B cell (primary cell): Measurements from ENCODE around the gene PSD4. TPM values are rescaled to one million over a fixed set of nuclear protein-coding genes. Genes with fewer than 3 reads are reported as not detected.
"Not testable (repeated sequence)": the region's sequence is repeated elsewhere in the genome, so short reads cannot be mapped to it uniquely, and the experiment has no call there.

Experiments
- ATAC-seq: fragments of 200-7000 bp; cut with Tn5 transposase; one replicate; pipeline ENCODE4 v1.10.0; 2021; ENCODE audit warnings: low read depth, mild to moderate bottlenecking, moderate number of reproducible peaks, moderate library complexity
- CTCF ChIA-PET: fragments of 350-600 bp; sonication (Branson Sonifier 250); formaldehyde crosslinking; loops from one replicate; lab custom pipeline; 2021; ENCODE audit warnings: antibody characterized with exemption, inconsistent platforms; lab: Charles Lee
- POLR2A ChIA-PET: fragments of 350-600 bp; sonication (Branson Sonifier 250); formaldehyde crosslinking; loops from one replicate; lab custom pipeline; 2021; ENCODE audit warnings: antibody characterized with exemption; lab: Charles Lee
- DNase-seq: peaks from one replicate; pipeline ENCODE4 v3.0.0; 2013
- H2AFZ ChIP-seq: 2 replicates; pipeline ENCODE4 v1.6.1; 2012; ENCODE audit warnings: mild to moderate bottlenecking, low read depth, low read length; ENCODE audit not compliant: insufficient read depth, poor library complexity, severe bottlenecking
- H3K27ac ChIP-seq, 2 donors: 1 replicate in 1 of 2; 2 replicates in 1 of 2; pipeline ENCODE4 v1.5.1; 2012 to 2013; ENCODE audit warnings: low read length in 2 of 2, mild to moderate bottlenecking in 2 of 2, moderate library complexity in 1 of 2
- H3K27me3 ChIP-seq, 4 experiments: fragments of 200-600 bp in 1 of 4; sonication (generic) in 1 of 4; replicated peaks in 1 of 4; 1 replicate in 2 of 4; 2 replicates in 2 of 4; pipeline versions ENCODE4 v1.6.1 to v1.7.0; 2013 to 2016; ENCODE audit warnings: low read length in 3 of 4, mild to moderate bottlenecking in 2 of 4, mixed read lengths in 1 of 4, moderate library complexity in 1 of 4; ENCODE audit not compliant: insufficient read depth in 4 of 4, control insufficient read depth in 3 of 4; ENCODE audit errors: control extremely low read depth in 1 of 4
- H3K36me3 ChIP-seq, 2 experiments: replicated peaks in 1 of 2; 1 replicate in 1 of 2; 2 replicates in 1 of 2; pipeline versions ENCODE4 v1.6.1 to v1.7.1; 2013; ENCODE audit warnings: low read length in 1 of 2; ENCODE audit not compliant: insufficient read depth in 2 of 2, control insufficient read depth in 1 of 2; ENCODE audit errors: control extremely low read depth in 1 of 2, extremely low read depth in 1 of 2
- H3K4me1 ChIP-seq, 2 donors: fragments of 200-600 bp in 1 of 2; sonication (generic) in 1 of 2; 1 replicate in 1 of 2; 2 replicates in 1 of 2; pipeline versions ENCODE4 v1.5.1 to v1.6.1; 2013 to 2017; ENCODE audit warnings: low read length in 2 of 2; ENCODE audit not compliant: control insufficient read depth in 2 of 2, insufficient read depth in 2 of 2
- H3K4me2 ChIP-seq: replicated peaks from 2 replicates; pipeline ENCODE3; 2012; ENCODE audit warnings: mild to moderate bottlenecking, low read depth, low read length; ENCODE audit not compliant: poor library complexity, severe bottlenecking
- H3K4me3 ChIP-seq, 5 experiments: fragments of 200-600 bp in 1 of 5; sonication (generic) in 1 of 5; 1 replicate in 3 of 5; 2 replicates in 2 of 5; pipeline versions ENCODE4 v1.5.1 to v1.7.0; 2011 to 2016; ENCODE audit warnings: low read length in 4 of 5, mild to moderate bottlenecking in 4 of 5, low read depth in 2 of 5, control low read depth in 1 of 5, moderate library complexity in 1 of 5; ENCODE audit not compliant: insufficient read depth in 1 of 5; ENCODE audit errors: control extremely low read depth in 1 of 5, extremely low read depth in 1 of 5
- H3K79me2 ChIP-seq: fragments of 200-600 bp; sonication (generic); one replicate; pipeline ENCODE4 v1.6.0; 2016; ENCODE audit warnings: low read length; ENCODE audit not compliant: control insufficient read depth, insufficient read depth
- H3K9ac ChIP-seq: fragments of 200-600 bp; sonication (generic); 2 replicates; pipeline ENCODE4 v1.6.1; 2017; ENCODE audit warnings: mild to moderate bottlenecking, low read length, moderate library complexity
- H3K9me3 ChIP-seq, 3 donors: one replicate each; pipeline versions ENCODE4 v1.6.1 to v1.7.1; 2013; ENCODE audit warnings: low read length in 2 of 3; ENCODE audit not compliant: control insufficient read depth in 2 of 3, insufficient read depth in 1 of 3; ENCODE audit errors: control extremely low read depth in 1 of 3
- H4K20me1 ChIP-seq: 2 replicates; pipeline ENCODE4 v1.6.0; 2012; ENCODE audit warnings: mild to moderate bottlenecking, low read length; ENCODE audit not compliant: insufficient read depth, control insufficient read depth, poor library complexity, severe bottlenecking
- H3K27ac Mint-ChIP-seq: one replicate; pipeline ENCODE4 v1.8.0; 2021; ENCODE audit warnings: mixed read lengths
- H3K27me3 Mint-ChIP-seq: one replicate; pipeline ENCODE4 v1.8.0; 2021; ENCODE audit warnings: mixed read lengths
- H3K4me1 Mint-ChIP-seq: one replicate; pipeline ENCODE4 v1.8.0; 2021; ENCODE audit warnings: mixed read lengths
- H3K4me3 Mint-ChIP-seq: one replicate; pipeline ENCODE4 v1.8.0; 2021; ENCODE audit warnings: mixed read lengths
- H3K9me3 Mint-ChIP-seq: one replicate; pipeline ENCODE4 v1.8.0; 2022; ENCODE audit warnings: mixed read lengths; ENCODE audit not compliant: insufficient read depth
- EZH2 ChIP-seq: IDR thresholded peaks from 2 replicates; pipeline ENCODE4 v1.6.1; 2012; ENCODE audit warnings: borderline replicate concordance, low read depth, mild to moderate bottlenecking, moderate library complexity, low read length; ENCODE audit not compliant: insufficient read depth, poor library complexity, severe bottlenecking
- WGBS: methylation state at CpG from one replicate; pipeline ENCODE4 v1.1.5; 2013; ENCODE audit warnings: missing lambda C conversion rate; ENCODE audit not compliant: insufficient coverage; 5-methylcytosine and 5-hydroxymethylcytosine counted together
- intact Hi-C: fragments of 100-400 bp; cut with micrococcal nuclease; formaldehyde crosslinking; loops from one replicate; pipeline ENCODE4 v1.10.0; 2022
- polyA plus RNA-seq: library from polyadenylated mRNA; depleted of rRNA; stranded (reverse); fragments of >200 nt; gene quantifications from 2 replicates; pipeline ENCODE4 v1.2.3, GENCODE V29; 2012
- total RNA-seq, 2 donors: library from RNA; stranded (reverse); fragments of 120-200 nt in 1 of 2; gene quantifications; 1 replicate in 1 of 2; 2 replicates in 1 of 2; pipeline versions ENCODE4 v1.2.3 to v1.2.4, GENCODE V29; 2013 to 2022
- TF ChIP-seq, protein P1 (sequence below): fragments of 200-600 bp; IDR thresholded peaks from one replicate; pipeline ENCODE4 v1.8.0; 2022; ENCODE audit warnings: antibody characterized with exemption, mild to moderate bottlenecking

PSD4 gene
- total and polyA plus RNA-seq, 2 donors (not counting 1 experiment from before 2014, with no cell fraction given): 87.1 to 203 TPM

DNA sequence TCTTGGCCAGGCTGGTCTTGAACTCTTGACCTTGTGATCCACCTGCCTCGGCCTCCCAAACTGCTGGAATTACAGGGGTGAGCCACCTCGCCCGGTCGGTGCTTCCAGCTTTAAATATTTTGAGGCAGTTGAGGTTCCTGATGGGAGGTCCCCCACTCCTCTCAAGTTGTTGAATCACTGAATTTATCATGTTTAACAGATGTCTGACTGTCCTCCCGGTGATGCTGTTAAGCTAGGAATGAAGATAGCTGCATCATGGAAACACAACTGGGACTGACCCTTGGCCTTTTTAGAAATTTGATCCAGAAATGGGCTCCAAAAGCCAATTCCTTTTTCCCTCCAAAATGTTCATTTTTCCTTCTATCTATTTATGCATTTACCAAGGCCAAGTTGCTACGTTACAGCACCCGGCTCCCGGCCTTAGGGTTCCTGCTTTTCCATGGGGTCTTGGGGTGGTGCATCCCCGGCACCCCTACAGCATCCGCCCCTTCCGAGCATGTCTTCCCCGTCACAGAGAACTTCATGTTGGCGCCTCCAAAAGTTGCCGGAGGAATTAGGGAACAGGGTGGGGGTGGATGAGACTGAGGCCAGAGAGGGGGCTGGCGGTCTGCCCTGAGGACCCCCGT, 61.1 kb downstream of the PSD4 start:
- peak overlapping the region; percentile 57 for H2AFZ ChIP-seq
- peak overlapping the region in 1 of 2 donors; percentile 60 for H3K27ac ChIP-seq
- no peaks in the 10 kb centered on the region for H3K9me3 Mint-ChIP-seq
- no peaks in the 10 kb centered on the region for H3K27me3 ChIP-seq
- peaks cover 0 to 4% of the 10 kb centered on the region in 2 donors for H3K4me1 ChIP-seq
- DNase-seq (no peak), ATAC-seq (no peak)
- H3K4me3 Mint-ChIP-seq: peak overlapping the region; percentile 89
- ChIA-PET CTCF (interaction anchor here (1.0 kb wide), 1 partner anchor 97 kb away, joined by 3 read pairs; no protein-coding TSS in a partner anchor), POLR2A (no interaction called here)
- WGBS: 83% methylated on average over 12 of the region's 16 CpGs
- no peak for TF ChIP-seq EZH2
- TF ChIP-seq, protein P1, sequence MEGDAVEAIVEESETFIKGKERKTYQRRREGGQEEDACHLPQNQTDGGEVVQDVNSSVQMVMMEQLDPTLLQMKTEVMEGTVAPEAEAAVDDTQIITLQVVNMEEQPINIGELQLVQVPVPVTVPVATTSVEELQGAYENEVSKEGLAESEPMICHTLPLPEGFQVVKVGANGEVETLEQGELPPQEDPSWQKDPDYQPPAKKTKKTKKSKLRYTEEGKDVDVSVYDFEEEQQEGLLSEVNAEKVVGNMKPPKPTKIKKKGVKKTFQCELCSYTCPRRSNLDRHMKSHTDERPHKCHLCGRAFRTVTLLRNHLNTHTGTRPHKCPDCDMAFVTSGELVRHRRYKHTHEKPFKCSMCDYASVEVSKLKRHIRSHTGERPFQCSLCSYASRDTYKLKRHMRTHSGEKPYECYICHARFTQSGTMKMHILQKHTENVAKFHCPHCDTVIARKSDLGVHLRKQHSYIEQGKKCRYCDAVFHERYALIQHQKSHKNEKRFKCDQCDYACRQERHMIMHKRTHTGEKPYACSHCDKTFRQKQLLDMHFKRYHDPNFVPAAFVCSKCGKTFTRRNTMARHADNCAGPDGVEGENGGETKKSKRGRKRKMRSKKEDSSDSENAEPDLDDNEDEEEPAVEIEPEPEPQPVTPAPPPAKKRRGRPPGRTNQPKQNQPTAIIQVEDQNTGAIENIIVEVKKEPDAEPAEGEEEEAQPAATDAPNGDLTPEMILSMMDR: no peak
- intact Hi-C loops: no loop called here
- H3K9me3 ChIP-seq: no peaks in the 10 kb centered on the region
- peak overlapping the region in 4 of 5 experiments; percentile 49 to 59 (median 58) for H3K4me3 ChIP-seq
- H4K20me1 ChIP-seq: no peaks in the 10 kb centered on the region
- H3K9ac ChIP-seq: peak overlapping the region; percentile 62
- H3K4me2 ChIP-seq: peak overlapping the region; percentile 57
- H3K4me1 Mint-ChIP-seq: peaks cover 4% of the 10 kb centered on the region
- H3K27me3 Mint-ChIP-seq: no peaks in the 10 kb centered on the region
- H3K79me2 ChIP-seq: peaks cover 3% of the 10 kb centered on the region
- no peaks in the 10 kb centered on the region for H3K36me3 ChIP-seq
- peak overlapping the region; percentile 92 for H3K27ac Mint-ChIP-seq

DNA sequence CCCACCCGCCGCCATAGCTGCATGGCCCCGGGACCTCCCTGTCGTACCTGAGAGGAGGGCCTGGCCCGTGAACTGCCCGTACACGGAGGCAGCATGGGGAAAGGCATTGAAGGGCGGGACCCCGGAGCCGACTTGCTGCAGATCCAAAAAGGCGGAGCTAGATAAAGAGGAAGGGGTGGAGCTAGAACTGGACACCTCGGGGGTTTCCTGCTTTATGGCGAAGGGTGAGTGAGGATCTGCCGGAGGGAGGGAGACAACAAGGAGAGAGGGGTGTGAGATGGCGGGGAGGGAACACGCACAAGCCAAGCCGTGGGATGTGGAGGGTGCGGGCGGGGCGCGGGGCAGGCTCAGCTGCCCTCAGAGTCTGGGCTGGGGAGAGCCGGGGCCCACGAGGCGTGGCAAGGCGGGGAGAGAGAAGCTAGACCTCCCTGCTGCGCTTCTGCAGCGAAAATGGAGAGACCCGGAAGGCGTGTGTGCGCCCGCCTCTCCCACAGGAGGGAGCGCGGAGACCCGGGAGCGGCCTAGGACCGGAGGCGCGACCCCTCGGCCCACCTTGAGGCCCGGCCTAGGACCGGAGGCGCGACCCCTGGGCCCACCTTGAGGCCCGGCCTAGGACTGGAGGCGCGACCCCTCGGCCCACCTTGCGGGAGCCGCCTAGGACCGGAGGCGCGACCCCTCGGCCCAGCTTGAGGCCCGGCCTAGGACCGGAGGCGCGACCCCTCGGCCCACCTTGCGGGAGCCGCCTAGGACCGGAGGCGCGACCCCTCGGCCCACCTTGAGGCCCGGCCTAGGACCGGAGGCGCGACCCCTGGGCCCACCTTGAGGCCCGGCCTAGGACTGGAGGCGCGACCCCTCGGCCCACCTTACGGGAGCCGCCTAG, 61.8 kb downstream of the PSD4 start:
- H3K27me3 Mint-ChIP-seq, H4K20me1 ChIP-seq, H3K79me2 ChIP-seq, H3K4me1 Mint-ChIP-seq, POLR2A ChIA-PET, H3K9me3 ChIP-seq, intact Hi-C loops, H3K27me3 ChIP-seq, H3K36me3 ChIP-seq, H3K9me3 Mint-ChIP-seq, H3K4me1 ChIP-seq: not testable (repeated sequence)
- Histone ChIP-seq H3K9ac (peak overlapping the region; percentile 62), H3K4me3 (peak overlapping the region in 4 of 5 experiments; percentile 49 to 59 (median 58)), H3K4me2 (peak overlapping the region; percentile 57), H2AFZ (peak overlapping the region; percentile 57), H3K27ac (peak overlapping the region; percentile 60 to 69)
- Mint-ChIP-seq H3K4me3 (peak overlapping the region; percentile 89), H3K27ac (peak overlapping the region; percentile 92)
- 62% methylated on average over 52 of the region's 74 CpGs for WGBS
- CTCF ChIA-PET: interaction anchor here (0.8 to 1.3 kb wide), 2 partner anchors 13 to 97 kb away, joined by 3 to 4 read pairs; no protein-coding TSS in a partner anchor
- peak; percentile 88 for ATAC-seq
- peak; percentile 70 for DNase-seq
